Peyer's patch (tissue), 4 donors: ENCODE measurements around the gene NFE2. TPM values are rescaled to one million over a fixed set of nuclear protein-coding genes. Genes with fewer than 3 reads are reported as not detected.
A peak's percentile ranks its signal among the peaks of the same experiment; 100 is the strongest.
"Not testable (repeated sequence)": the region's sequence is repeated elsewhere in the genome, so short reads cannot be mapped to it uniquely, and the experiment has no call there.

ENCODE experiments used
- DNase-seq, 3 donors: peaks; one replicate each; pipeline ENCODE4 v3.0.0-alpha.2; 2017 to 2019
- H3K27ac ChIP-seq, 4 donors: fragments of 200-600 bp; sonication (generic); one replicate each; pipeline ENCODE4 v1.5.1; 2016 to 2019
- H3K27me3 ChIP-seq, 2 donors: fragments of 200-600 bp; sonication (generic); one replicate each; pipeline ENCODE4 v1.5.1; 2019
- H3K36me3 ChIP-seq, 3 donors: fragments of 200-600 bp; sonication (generic); one replicate each; pipeline ENCODE4 v1.5.1; 2016 to 2019
- H3K4me1 ChIP-seq, 4 donors: fragments of 200-600 bp; sonication (generic); one replicate each; pipeline ENCODE4 v1.5.1; 2016 to 2019
- H3K4me3 ChIP-seq, 4 donors: fragments of 200-600 bp; sonication (generic); 1 replicate in 3 of 4; 2 replicates in 1 of 4; pipeline ENCODE4 v1.5.1; 2016 to 2019; ENCODE audit warnings: mild to moderate bottlenecking in 1 of 4
- H3K9me3 ChIP-seq, 4 donors: fragments of 200-600 bp; sonication (generic); one replicate each; pipeline ENCODE4 v1.5.1; 2016 to 2019; ENCODE audit warnings: mild to moderate bottlenecking in 1 of 4
- CTCF ChIP-seq, 6 experiments: fragments of 450-650 bp in 4 of 6; fragments of 200-600 bp in 2 of 6; sonication (generic) in 1 of 6; IDR thresholded peaks; one replicate each; pipeline ENCODE4 v1.5.1; 2017 to 2019; ENCODE audit warnings: antibody characterized with exemption in 6 of 6, mild to moderate bottlenecking in 3 of 6, moderate library complexity in 1 of 6
- POLR2A ChIP-seq, 2 donors: fragments of 450-650 bp; IDR thresholded peaks; one replicate each; pipeline ENCODE4 v1.5.1; 2017; ENCODE audit warnings: antibody characterized with exemption in 2 of 2, mild to moderate bottlenecking in 2 of 2, moderate library complexity in 2 of 2
- total RNA-seq, 4 donors: library from RNA; depleted of rRNA; stranded (reverse); fragments of >200 nt; gene quantifications; one replicate each; pipeline ENCODE4 v1.1.0, GENCODE V29; 2016

Gene NFE2
- total RNA-seq, 4 donors from 2014 or later, result not detected

GRCh38 chr12:54330442-54330841 lies 29.6 kb upstream of the NFE2 start:
- H3K27ac ChIP-seq, result no peak overlapping the region
- H3K4me3 ChIP-seq, result no peak overlapping the region
- H3K27me3 ChIP-seq, result no peaks in the 10 kb centered on the region
- TF ChIP-seq CTCF (IDR thresholded peaks at IDR 0.05) (no peak), POLR2A (IDR thresholded peaks at IDR 0.05) (no peak)
- peaks cover 0 to 61% (median 7%) of the 10 kb centered on the region in 4 donors for H3K4me1 ChIP-seq
- H3K36me3 ChIP-seq, result peaks cover 0 to 5% (median 0%) of the 10 kb centered on the region in 3 donors
- no peak for DNase-seq
- H3K9me3 ChIP-seq, result no peaks in the 10 kb centered on the region

- TF ChIP-seq POLR2A (IDR thresholded peaks at IDR 0.05) (no peak), CTCF (IDR thresholded peaks at IDR 0.05) (no peak)
- peaks cover 0 to 60% (median 7%) of the 10 kb centered on the region in 4 donors for H3K4me1 ChIP-seq
- no peaks in the 10 kb centered on the region for H3K9me3 ChIP-seq
- no peak overlapping the region for H3K27ac ChIP-seq
- H3K36me3 ChIP-seq, result peaks cover 0 to 5% (median 0%) of the 10 kb centered on the region in 3 donors
- DNase-seq, result no peak
- no peaks in the 10 kb centered on the region for H3K27me3 ChIP-seq
- no peak overlapping the region for H3K4me3 ChIP-seq
Observed at GRCh38 chr12:54329759-54330158, 28.9 kb upstream of the NFE2 start.

GRCh38 chr12:54328595-54329337 lies 28.0 kb upstream of the NFE2 start:
- Histone ChIP-seq H3K27me3 (no peaks in the 10 kb centered on the region), H3K4me3 (no peak overlapping the region), H3K36me3 (peaks cover 0 to 5% (median 0%) of the 10 kb centered on the region in 3 donors), H3K9me3 (no peaks in the 10 kb centered on the region), H3K27ac (peak overlapping the region in 2 of 4 donors; percentile 4 to 43), H3K4me1 (peaks cover 0 to 59% (median 7%) of the 10 kb centered on the region in 4 donors)
- TF ChIP-seq POLR2A (IDR thresholded peaks at IDR 0.05) (no peak), CTCF (IDR thresholded peaks at IDR 0.05) (no peak)
- DNase-seq, result no peak

GRCh38 chr12:54325442-54326109 lies 24.8 kb upstream of the NFE2 start:
- Histone ChIP-seq H3K27ac (peak overlapping the region; percentile 70 to 91 (median 80)), H3K4me3 (peak overlapping the region; percentile 49 to 83 (median 66)), H3K4me1 (peaks cover 0 to 52% (median 7%) of the 10 kb centered on the region in 4 donors)
- not testable (repeated sequence) for DNase-seq, H3K9me3 ChIP-seq, H3K27me3 ChIP-seq, H3K36me3 ChIP-seq

- Histone ChIP-seq H3K4me3 (peak within 1 kb of the TSS; percentile 49 to 83 (median 66)), H3K36me3 (peaks cover 0 to 5% (median 0%) of the 10 kb centered on the region in 3 donors), H3K9me3 (no peaks in the 10 kb centered on the region), H3K4me1 (peaks cover 0 to 44% (median 7%) of the 10 kb centered on the region in 4 donors), H3K27ac (peak within 1 kb of the TSS; percentile 70 to 91 (median 80)), H3K27me3 (no peaks in the 10 kb centered on the region)
- peak; percentile 94 to 98 (median 94) for DNase-seq
- peak; percentile 33 to 79 for TF ChIP-seq POLR2A (IDR thresholded peaks at IDR 0.05)
- peak; percentile 70 to 81 (median 77) for TF ChIP-seq CTCF (IDR thresholded peaks at IDR 0.05)
Observed at GRCh38 chr12:54324617-54325441, 24.0 kb upstream of the NFE2 start, which contains the start of gene COPZ1. TSS of gene COPZ1 (plus strand) at chr12:54325131. CDS start at chr12:54325164, 33 bp downstream.
